K562 (cell line): ENCODE results near the gene MAPK8IP2. TPM values are rescaled to one million over a fixed set of nuclear protein-coding genes. Genes with fewer than 3 reads are reported as not detected.
A peak's percentile ranks its signal among the peaks of the same experiment; 100 is the strongest.

Experiments
- ATAC-seq: fragments of 200-7000 bp; cut with Tn5 transposase; 3 replicates; pipeline ENCODE4 v1.9.1; 2020; ENCODE audit warnings: moderate library complexity
- BruUV-seq: library from RNA; stranded (reverse); fragments of 400-500 nt; replicated peaks from 2 replicates; lab custom pipeline; 2021; lab: Mats Ljungman, UMichigan
- CTCF ChIA-PET: fragments of 300-600 bp; formaldehyde crosslinking; extraction: SDS; loops from one replicate; lab custom pipeline; 2021; ENCODE audit warnings: low intra/inter-chr PET ratio; lab: Yijun Ruan, JAX
- POLR2A ChIA-PET: fragments of 300-600, 350-650 bp; sonication (Branson Sonifier 250); formaldehyde crosslinking; extraction: SDS; loops from one replicate; lab custom pipeline; 2021; ENCODE audit warnings: antibody characterized with exemption, inconsistent platforms; lab: Yijun Ruan, JAX
- DNase-seq, 4 experiments: peaks; one replicate each; pipeline versions ENCODE4 v3.0.0 to v3.0.0-alpha.2; 2011 to 2018; ENCODE audit warnings: low spot score in 3 of 4, mixed read lengths in 3 of 4; ENCODE audit errors: extremely low read depth in 1 of 4
- FAIRE-seq: peaks from 2 replicates; lab custom pipeline; 2011; peaks lifted over from hg19 to GRCh38; lab: Jason Lieb, UNC
- H2AFZ ChIP-seq: 2 replicates; pipeline ENCODE4 v1.6.0; 2011; ENCODE audit warnings: low read depth, low read length, control low read depth, inconsistent platforms
- H3K27ac ChIP-seq: fragments of 200-600 bp; 3 replicates; pipeline ENCODE4 v1.8.0; 2011; ENCODE audit warnings: low read depth, mild to moderate bottlenecking, control low read depth, inconsistent platforms, low read length, moderate library complexity, mixed read lengths; ENCODE audit errors: extremely low read depth
- H3K27me3 ChIP-seq, 2 experiments: fragments of 300-600 bp in 1 of 2; 2 replicates in 1 of 2; 3 replicates in 1 of 2; pipeline versions ENCODE4 v1.6.0 to v1.8.0; 2011; ENCODE audit warnings: inconsistent platforms in 2 of 2, low read length in 2 of 2, mild to moderate bottlenecking in 1 of 2, mixed read lengths in 1 of 2, moderate library complexity in 1 of 2; ENCODE audit not compliant: control insufficient read depth in 2 of 2, insufficient read depth in 2 of 2
- H3K36me3 ChIP-seq: fragments of 300-600 bp; 3 replicates; pipeline ENCODE4 v1.8.0; 2011; ENCODE audit warnings: mild to moderate bottlenecking, low read length, inconsistent platforms; ENCODE audit not compliant: control insufficient read depth, insufficient read depth
- H3K4me1 ChIP-seq, 2 experiments: fragments of 200-600 bp in 1 of 2; replicated peaks in 1 of 2; 2 replicates in 1 of 2; 3 replicates in 1 of 2; pipeline versions ENCODE4 v1.5.1 to v1.8.0; 2011; ENCODE audit warnings: inconsistent platforms in 2 of 2, low read length in 2 of 2, mild to moderate bottlenecking in 1 of 2, mixed read lengths in 1 of 2, moderate library complexity in 1 of 2; ENCODE audit not compliant: control insufficient read depth in 2 of 2, insufficient read depth in 2 of 2
- H3K4me2 ChIP-seq: 2 replicates; pipeline ENCODE4 v1.6.1; 2011; ENCODE audit warnings: low read length, control low read depth, inconsistent platforms, mixed read lengths; ENCODE audit not compliant: insufficient read depth
- H3K4me3 ChIP-seq: fragments of 200-600 bp; sonication (generic), shearing (Covaris generic); 2 replicates; pipeline ENCODE4 v1.5.1; 2016; ENCODE audit warnings: control low read depth, inconsistent platforms
- H3K79me2 ChIP-seq: fragments of 200-600 bp; 3 replicates; pipeline ENCODE4 v1.8.0; 2011; ENCODE audit warnings: low read length, inconsistent platforms; ENCODE audit not compliant: control insufficient read depth, insufficient read depth
- H3K9ac ChIP-seq, 2 experiments: 2 replicates each; pipeline versions ENCODE4 v1.6.0 to v1.6.1; 2011; ENCODE audit warnings: low read depth in 2 of 2, low read length in 2 of 2, control low read depth in 1 of 2, inconsistent platforms in 1 of 2, mild to moderate bottlenecking in 1 of 2, mixed read lengths in 1 of 2; ENCODE audit not compliant: insufficient read depth in 1 of 2
- H3K9me1 ChIP-seq: one replicate; pipeline ENCODE4 v1.6.0; 2011; ENCODE audit warnings: inconsistent platforms, mild to moderate bottlenecking, low read length, moderate library complexity; ENCODE audit not compliant: control insufficient read depth, insufficient read depth
- H3K9me3 ChIP-seq: replicated peaks from 2 replicates; pipeline ENCODE4 v1.5.1; 2011; ENCODE audit warnings: low read depth, low read length, inconsistent platforms; ENCODE audit not compliant: control insufficient read depth, insufficient read depth
- H4K20me1 ChIP-seq: replicated peaks from 2 replicates; pipeline ENCODE4 v1.6.1; 2011; ENCODE audit warnings: low read length, inconsistent platforms, mixed read lengths; ENCODE audit not compliant: control insufficient read depth, insufficient read depth
- ASH1L ChIP-seq: fragments of 450-650 bp; IDR thresholded peaks from 2 replicates; pipeline ENCODE4 v1.6.1; 2018; ENCODE audit warnings: borderline replicate concordance, mild to moderate bottlenecking, low read depth; ENCODE audit not compliant: partially characterized antibody
- ATF7 ChIP-seq: fragments of 450-650 bp; IDR thresholded peaks from 2 replicates; pipeline ENCODE4 v1.7.1; 2014; ENCODE audit warnings: mild to moderate bottlenecking, moderate library complexity
- IRF2 ChIP-seq: sonication (generic); formaldehyde crosslinking; IDR thresholded peaks from 2 replicates; pipeline ENCODE4 v1.8.1; 2022; ENCODE audit warnings: mild to moderate bottlenecking, missing genetic modification reagents
- MTA3 ChIP-seq: fragments of 450-650 bp; formaldehyde crosslinking; IDR thresholded peaks from 2 replicates; pipeline ENCODE4 v1.6.1; 2017; ENCODE audit warnings: mild to moderate bottlenecking, borderline replicate concordance
- NFYB ChIP-seq: IDR thresholded peaks from 2 replicates; pipeline ENCODE4 v1.6.1; 2011; ENCODE audit warnings: mild to moderate bottlenecking, moderate library complexity; ENCODE audit not compliant: insufficient read length; ENCODE audit errors: extremely low read depth
- TCFL5 ChIP-seq: fragments of 250-450 bp; sonication (Bioruptor Pico); conservative IDR thresholded peaks from 2 replicates; pipeline ENCODE4 v1.6.1; 2021; ENCODE audit warnings: mild to moderate bottlenecking, moderate library complexity, matching md5 sums
- ZNF263 ChIP-seq: sonication (generic); formaldehyde crosslinking; IDR thresholded peaks from 2 replicates; pipeline ENCODE4 v1.8.0; 2022; ENCODE audit warnings: mild to moderate bottlenecking, missing genetic modification reagents, borderline replicate concordance
- WGBS: fragments of 100-300 bp; shearing (Covaris generic); methylation state at CpG from one replicate; pipeline ENCODE4 v1.1.6; 2016; ENCODE audit warnings: low coverage, mixed read lengths; ENCODE audit not compliant: insufficient coverage; ENCODE audit errors: missing lambda C conversion rate; 5-methylcytosine and 5-hydroxymethylcytosine counted together
- in situ Hi-C: fragments of 300-500 bp; cut with MboI; formaldehyde crosslinking; loops from 4 replicates; pipeline ENCODE4 v1.15.0; 2018; ENCODE audit warnings: inconsistent platforms, mixed read lengths
- intact Hi-C: fragments of 100-400 bp; cut with micrococcal nuclease; formaldehyde crosslinking; loops from 2 replicates; pipeline ENCODE4 v1.14.2; 2022
- polyA plus RNA-seq, 8 experiments: library from polyadenylated mRNA; depleted of rRNA in 4 of 8; stranded (reverse) in 5 of 8; unstranded in 3 of 8; fragments of >200 nt; fragmentation: Nextera tagmentation in 2 of 8; fragmentation: Illumina TruSeq in 1 of 8; extraction: Ambion mirVana in 2 of 8; extraction: Trizol in 1 of 8; gene quantifications; 2 replicates each; pipeline versions ENCODE4 v1.2.1 to v1.2.3, GENCODE V29; 2011 to 2014; ENCODE audit warnings: inconsistent platforms in 1 of 8, missing spikeins in 1 of 8
- total RNA-seq, 7 experiments: library from RNA; depleted of rRNA in 6 of 7; stranded (reverse); fragments of >200 nt in 6 of 7; fragmentation: Illumina TruSeq in 2 of 7; extraction: Trizol in 2 of 7; gene quantifications; 2 replicates each; pipeline versions ENCODE4 v1.2.1 to v1.2.3, GENCODE V29; 2011 to 2021; ENCODE audit warnings: low replicate concordance in 1 of 7
- TF ChIP-seq, protein P1 (sequence below), 2 experiments: fragments of 450-650 bp in 1 of 2; sonication (generic) in 1 of 2; formaldehyde crosslinking in 1 of 2; IDR thresholded peaks in 1 of 2; conservative IDR thresholded peaks in 1 of 2; 2 replicates each; pipeline versions ENCODE4 v1.6.1 to v1.8.1; 2016 to 2023; ENCODE audit warnings: mild to moderate bottlenecking in 2 of 2, moderate library complexity in 2 of 2, inconsistent platforms in 1 of 2, missing genetic modification reagents in 1 of 2
- TF ChIP-seq, protein P2 (sequence below): sonication (generic); formaldehyde crosslinking; IDR thresholded peaks from 2 replicates; pipeline ENCODE4 v1.8.1; 2022; ENCODE audit warnings: missing genetic modification reagents
- TF ChIP-seq, protein P3 (sequence below): fragments of 250-450 bp; sonication (Bioruptor Pico); IDR thresholded peaks from 2 replicates; pipeline ENCODE4 v1.6.1; 2021; ENCODE audit warnings: mild to moderate bottlenecking

The MAPK8IP2 gene
- total and polyA plus RNA-seq, 9 of the 15 experiments (the other 6 are each of a cell fraction or from before 2014, with no cell fraction given), result 0.01 to 0.47 (median 0.07) TPM; not detected in 2

DNA sequence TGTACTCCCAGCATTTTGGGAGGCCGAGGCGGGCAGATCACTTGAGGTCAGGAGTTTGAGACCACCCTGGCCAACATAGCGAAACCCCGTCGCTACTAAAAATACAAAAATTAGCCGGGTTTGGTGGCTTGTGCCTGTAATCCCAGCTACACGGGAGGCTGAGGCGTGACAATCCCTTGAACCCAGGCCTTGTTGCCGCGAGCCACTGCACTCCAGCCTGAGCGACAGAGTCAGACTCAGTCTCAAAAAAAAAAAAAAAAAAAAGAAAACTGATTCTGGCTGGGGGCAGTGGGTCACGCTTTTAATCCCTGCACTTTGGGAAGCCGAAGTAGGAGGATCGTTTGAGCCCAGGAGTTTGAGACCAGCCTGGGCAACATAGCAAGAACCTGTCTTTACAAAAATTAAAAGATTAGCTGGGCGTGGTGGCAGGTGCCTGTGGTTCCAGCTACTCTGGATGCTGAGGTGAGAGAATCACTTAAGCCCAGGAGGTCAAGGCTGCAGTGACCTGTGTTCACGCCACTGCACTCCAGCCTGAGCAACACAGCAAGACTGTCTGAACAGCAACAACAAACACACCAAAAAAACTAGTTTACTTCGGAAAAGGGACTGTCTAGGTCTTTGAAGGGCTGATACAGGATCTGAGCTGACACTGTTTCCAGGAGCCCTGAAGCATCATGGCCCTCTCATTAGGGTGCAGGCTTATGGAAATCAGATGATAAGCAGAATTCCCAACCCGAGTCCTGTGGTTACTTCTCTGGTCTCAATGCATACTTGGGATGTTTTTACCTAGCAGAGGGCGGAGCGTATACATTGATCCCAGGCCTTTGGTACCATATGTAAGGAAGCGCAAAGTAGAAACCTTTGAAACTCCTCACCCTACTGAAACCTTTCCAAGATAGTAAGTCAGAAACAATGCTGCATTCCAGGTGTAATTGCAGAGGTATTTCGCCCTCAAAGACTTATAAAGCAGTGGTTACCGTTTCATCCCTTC is 16.2 kb upstream of the MAPK8IP2 start:
- no peak for FAIRE-seq
- no peak overlapping the region for H3K9ac ChIP-seq
- no peak for TF ChIP-seq ZNF263
- no peak for TF ChIP-seq NFYB

DNA sequence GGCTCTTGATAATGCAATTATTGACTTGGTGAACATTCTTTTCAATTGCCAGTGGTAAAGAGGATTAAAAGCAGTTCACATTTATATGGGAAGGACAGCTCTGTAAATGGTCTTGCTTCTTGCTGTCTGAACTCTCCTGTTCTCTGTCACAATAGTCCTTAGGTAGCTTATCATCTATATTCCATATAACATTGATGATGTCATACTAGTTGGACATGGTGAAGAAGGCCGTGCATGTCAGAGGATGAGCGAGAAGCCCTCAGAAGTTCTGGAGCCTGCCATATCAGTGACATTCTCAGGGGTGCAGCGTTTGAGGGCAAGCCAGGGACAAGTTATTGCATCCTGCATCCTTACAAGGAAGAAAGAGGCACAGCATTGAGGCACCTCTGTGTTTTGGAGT is 15.4 kb upstream of the MAPK8IP2 start:
- peaks cover 6% of the 10 kb centered on the region; the same call in 2 of the 3 replicates for H3K79me2 ChIP-seq
- H3K36me3 ChIP-seq, result no peaks in the 10 kb centered on the region; the same call in 2 of the 3 replicates
- 18% methylated on average over 3 of the region's 3 CpGs for WGBS
- intact Hi-C loops (no loop called here), in situ Hi-C loops (no loop called here)
- H3K4me3 ChIP-seq, result no peak overlapping the region
- ATAC-seq, result no peak
- ChIA-PET POLR2A (no interaction called here), CTCF (no interaction called here)
- H4K20me1 ChIP-seq, result no peaks in the 10 kb centered on the region
- no peak overlapping the region for H3K9ac ChIP-seq
- H3K27ac ChIP-seq, result no peak overlapping the region
- DNase-seq, result no peak
- H3K27me3 ChIP-seq, result no peaks in the 10 kb centered on the region
- BruUV-seq, result no TSS peak
- no peak overlapping the region for H2AFZ ChIP-seq
- TF ChIP-seq, protein P1, sequence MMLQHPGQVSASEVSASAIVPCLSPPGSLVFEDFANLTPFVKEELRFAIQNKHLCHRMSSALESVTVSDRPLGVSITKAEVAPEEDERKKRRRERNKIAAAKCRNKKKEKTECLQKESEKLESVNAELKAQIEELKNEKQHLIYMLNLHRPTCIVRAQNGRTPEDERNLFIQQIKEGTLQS (IDR thresholded peaks at IDR 0.05), result peak; percentile 50; the same call in 1 of the 2 replicates
- TF ChIP-seq, protein P1 (CRISPR knock-in tag; conservative IDR thresholded peaks at IDR 0.05), result no peak
- no peak for TF ChIP-seq ASH1L
- no peak for TF ChIP-seq TCFL5
- TF ChIP-seq, protein P2, sequence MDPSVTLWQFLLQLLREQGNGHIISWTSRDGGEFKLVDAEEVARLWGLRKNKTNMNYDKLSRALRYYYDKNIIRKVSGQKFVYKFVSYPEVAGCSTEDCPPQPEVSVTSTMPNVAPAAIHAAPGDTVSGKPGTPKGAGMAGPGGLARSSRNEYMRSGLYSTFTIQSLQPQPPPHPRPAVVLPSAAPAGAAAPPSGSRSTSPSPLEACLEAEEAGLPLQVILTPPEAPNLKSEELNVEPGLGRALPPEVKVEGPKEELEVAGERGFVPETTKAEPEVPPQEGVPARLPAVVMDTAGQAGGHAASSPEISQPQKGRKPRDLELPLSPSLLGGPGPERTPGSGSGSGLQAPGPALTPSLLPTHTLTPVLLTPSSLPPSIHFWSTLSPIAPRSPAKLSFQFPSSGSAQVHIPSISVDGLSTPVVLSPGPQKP (CRISPR knock-in tag), result no peak
- no peak for TF ChIP-seq IRF2 (CRISPR knock-in tag)
- TF ChIP-seq MTA3, result no peak
- TF ChIP-seq, protein P3, sequence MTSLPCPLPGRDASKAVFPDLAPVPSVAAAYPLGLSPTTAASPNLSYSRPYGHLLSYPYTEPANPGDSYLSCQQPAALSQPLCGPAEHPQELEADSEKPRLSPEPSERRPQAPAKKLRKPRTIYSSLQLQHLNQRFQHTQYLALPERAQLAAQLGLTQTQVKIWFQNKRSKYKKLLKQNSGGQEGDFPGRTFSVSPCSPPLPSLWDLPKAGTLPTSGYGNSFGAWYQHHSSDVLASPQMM (CRISPR knock-in tag), result no peak
- TF ChIP-seq ATF7, result peak; percentile 17; the same call in 1 of the 2 replicates
- TF ChIP-seq, all 486 proteins: peak for 2
- peaks cover 15 to 20% of the 10 kb centered on the region in 2 experiments; a peak in 4 of 5 replicates for H3K4me1 ChIP-seq
- no peaks in the 10 kb centered on the region for H3K9me1 ChIP-seq
- no peaks in the 10 kb centered on the region for H3K9me3 ChIP-seq
- no peak for FAIRE-seq
- no peak overlapping the region for H3K4me2 ChIP-seq

More for the DNA sequence above, 16.2 kb upstream of the MAPK8IP2 start:
- no peak for DNase-seq
- no peak overlapping the region for H3K4me3 ChIP-seq
- no peaks in the 10 kb centered on the region for H4K20me1 ChIP-seq
- no peaks in the 10 kb centered on the region for H3K9me1 ChIP-seq
- H3K4me1 ChIP-seq, result peaks cover 15 to 20% of the 10 kb centered on the region in 2 experiments; a peak in 4 of 5 replicates
- H3K9me3 ChIP-seq, result no peaks in the 10 kb centered on the region
- peaks cover 6% of the 10 kb centered on the region; the same call in 2 of the 3 replicates for H3K79me2 ChIP-seq
- intact Hi-C loops (no loop called here), in situ Hi-C loops (no loop called here)
- ChIA-PET CTCF (no interaction called here), POLR2A (interaction anchor here (0.6 to 1.6 kb wide), 2 partner anchors 9 to 104 kb away, joined by 3 to 4 read pairs; no protein-coding TSS in a partner anchor)
- no peaks in the 10 kb centered on the region; the same call in 2 of the 3 replicates for H3K36me3 ChIP-seq
- no peaks in the 10 kb centered on the region for H3K27me3 ChIP-seq
- WGBS, result 86% methylated on average over 19 of the region's 23 CpGs
- no peak overlapping the region for H3K4me2 ChIP-seq
- no TSS peak for BruUV-seq
- ATAC-seq, result no peak
- H3K27ac ChIP-seq, result no peak overlapping the region
- no peak overlapping the region for H2AFZ ChIP-seq
